ENCODE data around the gene DKC1. TPM values are rescaled to one million over a fixed set of nuclear protein-coding genes. Genes with fewer than 3 reads are reported as not detected.

Gene DKC1
- polyA plus RNA-seq, 3 donors, result 14.1 to 21.6 (median 17.0) TPM

DNA sequence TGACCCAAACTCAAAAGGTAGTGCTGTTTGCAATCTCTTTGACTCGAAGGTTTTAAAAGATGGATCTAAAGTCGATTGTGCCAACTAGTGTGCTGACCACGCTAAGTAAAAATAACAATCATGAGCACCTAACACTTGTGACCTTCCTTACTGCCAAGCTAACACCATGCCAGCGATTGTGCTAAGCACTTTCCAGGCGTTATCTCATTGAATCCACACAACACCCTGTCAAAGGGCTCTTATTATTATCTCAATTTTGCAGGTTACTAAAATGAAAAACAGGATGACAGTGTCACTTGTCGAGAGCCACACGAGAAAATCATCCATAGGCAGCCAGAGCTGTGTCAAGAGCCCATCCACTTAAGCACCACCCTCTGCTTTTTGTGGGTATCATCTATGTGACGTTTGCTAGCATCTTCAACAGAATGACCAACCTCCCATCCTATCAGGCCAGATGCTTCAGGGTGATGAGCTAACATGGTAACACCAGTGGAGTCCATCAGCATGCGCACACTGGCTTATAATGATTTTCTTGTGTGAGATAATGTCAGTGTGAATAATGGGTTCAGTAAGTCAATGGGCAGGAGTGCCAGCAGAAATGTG is 10.9 kb upstream of the DKC1 start:
- Mint-ChIP-seq H3K36me3 (no peaks in the 10 kb centered on the region), H3K9me3 (peaks cover 0 to 4% (median 0%) of the 10 kb centered on the region in 7 donors), H3K4me1 (peaks cover 34% of the 10 kb centered on the region), H3K27me3 (ENCODE audit: low read depth in 3 of 3) (peaks cover 0 to 4% (median 0%) of the 10 kb centered on the region in 3 donors), H3K27ac (peak overlapping the region; percentile 39 to 93 (median 88)), H3K4me3 (peak overlapping the region; percentile 86 to 89)
- Histone ChIP-seq H3K4me3 (replicated peaks in 1 of 3; ENCODE audit: low read depth in 2 of 3, low read length in 3 of 3) (peak overlapping the region; percentile 56 to 73 (median 61)), H3K27ac (ENCODE audit: low read depth in 1 of 2, low read length in 2 of 2) (peak overlapping the region; percentile 56 to 71), H3K79me2 (ENCODE audit: insufficient read depth, low read length) (peaks cover 38% of the 10 kb centered on the region), H3K9me3 (replicated peaks in 1 of 2; ENCODE audit: control insufficient read depth in 1 of 2, insufficient read depth in 1 of 2, low read length in 2 of 2) (no peaks in the 10 kb centered on the region), H3K27me3 (ENCODE audit: control insufficient read depth in 2 of 2, insufficient read depth in 2 of 2, low read length in 2 of 2) (no peaks in the 10 kb centered on the region), H4K20me1 (ENCODE audit: insufficient read depth, low read length) (peaks cover 9% of the 10 kb centered on the region), H3K4me1 (ENCODE audit: control insufficient read depth in 1 of 2, insufficient read depth in 2 of 2, low read length in 2 of 2) (peaks cover 28 to 30% of the 10 kb centered on the region in 2 donors), H3K36me3 (replicated peaks in 1 of 2; ENCODE audit: control insufficient read depth in 1 of 2, insufficient read depth in 2 of 2, low read length in 2 of 2) (no peaks in the 10 kb centered on the region), H2AFZ (ENCODE audit: insufficient read depth, low read depth, low read length, poor library complexity, severe bottlenecking) (peak overlapping the region; percentile 64), H3K9ac (ENCODE audit: insufficient read depth, low read length, poor library complexity, severe bottlenecking) (no peak overlapping the region), H3K4me2 (replicated peaks; ENCODE audit: extremely low read depth, low read length, poor library complexity, severe bottlenecking) (peak overlapping the region; percentile 84)
- 0% methylated on average over 1 of the region's 9 CpGs for WGBS (ENCODE audit: insufficient coverage)
- TF ChIP-seq, protein P1, sequence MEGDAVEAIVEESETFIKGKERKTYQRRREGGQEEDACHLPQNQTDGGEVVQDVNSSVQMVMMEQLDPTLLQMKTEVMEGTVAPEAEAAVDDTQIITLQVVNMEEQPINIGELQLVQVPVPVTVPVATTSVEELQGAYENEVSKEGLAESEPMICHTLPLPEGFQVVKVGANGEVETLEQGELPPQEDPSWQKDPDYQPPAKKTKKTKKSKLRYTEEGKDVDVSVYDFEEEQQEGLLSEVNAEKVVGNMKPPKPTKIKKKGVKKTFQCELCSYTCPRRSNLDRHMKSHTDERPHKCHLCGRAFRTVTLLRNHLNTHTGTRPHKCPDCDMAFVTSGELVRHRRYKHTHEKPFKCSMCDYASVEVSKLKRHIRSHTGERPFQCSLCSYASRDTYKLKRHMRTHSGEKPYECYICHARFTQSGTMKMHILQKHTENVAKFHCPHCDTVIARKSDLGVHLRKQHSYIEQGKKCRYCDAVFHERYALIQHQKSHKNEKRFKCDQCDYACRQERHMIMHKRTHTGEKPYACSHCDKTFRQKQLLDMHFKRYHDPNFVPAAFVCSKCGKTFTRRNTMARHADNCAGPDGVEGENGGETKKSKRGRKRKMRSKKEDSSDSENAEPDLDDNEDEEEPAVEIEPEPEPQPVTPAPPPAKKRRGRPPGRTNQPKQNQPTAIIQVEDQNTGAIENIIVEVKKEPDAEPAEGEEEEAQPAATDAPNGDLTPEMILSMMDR (IDR thresholded peaks at IDR 0.05), result no peak
- intact Hi-C loops (cut with micrococcal nuclease), result loop anchor here in 1 of 2 donors (5.0 kb wide), 1 partner anchor 34 kb away; no protein-coding TSS in a partner anchor
- no peak for DNase-seq

DNA sequence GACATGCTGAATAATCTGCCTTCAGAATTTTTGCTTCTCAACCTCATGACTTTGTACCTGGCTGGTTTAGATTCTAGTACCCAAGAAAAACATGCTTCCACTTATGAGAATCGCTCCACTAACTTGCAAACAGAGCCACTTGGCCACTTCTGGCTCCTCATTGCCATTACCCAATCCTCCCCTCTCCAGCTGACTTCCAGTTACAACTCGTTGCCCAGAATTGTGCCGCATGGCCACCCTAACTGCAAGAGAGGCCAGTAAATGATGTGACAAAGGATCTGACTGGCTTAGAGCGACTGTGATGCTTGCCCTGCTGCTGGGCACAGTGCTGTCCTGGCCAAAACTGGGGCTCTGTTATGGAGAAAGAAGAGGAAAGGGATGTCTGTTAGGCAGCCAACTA is 4.0 kb upstream of the DKC1 start:
- H3K9ac ChIP-seq (ENCODE audit: insufficient read depth, low read length, poor library complexity, severe bottlenecking), result no peak overlapping the region
- H3K4me2 ChIP-seq (replicated peaks; ENCODE audit: extremely low read depth, low read length, poor library complexity, severe bottlenecking), result no peak overlapping the region
- no peaks in the 10 kb centered on the region for H3K9me3 ChIP-seq (replicated peaks in 1 of 2; ENCODE audit: control insufficient read depth in 1 of 2, insufficient read depth in 1 of 2, low read length in 2 of 2)
- peaks cover 6% of the 10 kb centered on the region for H4K20me1 ChIP-seq (ENCODE audit: insufficient read depth, low read length)
- H3K27ac ChIP-seq (ENCODE audit: low read depth in 1 of 2, low read length in 2 of 2), result no peak overlapping the region
- H3K27me3 ChIP-seq (ENCODE audit: control insufficient read depth in 2 of 2, insufficient read depth in 2 of 2, low read length in 2 of 2), result no peaks in the 10 kb centered on the region
- no peaks in the 10 kb centered on the region for H3K36me3 Mint-ChIP-seq
- H3K4me3 Mint-ChIP-seq, result no peak overlapping the region
- TF ChIP-seq, protein P1 (IDR thresholded peaks at IDR 0.05), result no peak
- no peak overlapping the region for H3K4me3 ChIP-seq (replicated peaks in 1 of 3; ENCODE audit: low read depth in 2 of 3, low read length in 3 of 3)
- H3K4me1 Mint-ChIP-seq, result peaks cover 11% of the 10 kb centered on the region
- no peak for DNase-seq
- H2AFZ ChIP-seq (ENCODE audit: insufficient read depth, low read depth, low read length, poor library complexity, severe bottlenecking), result no peak overlapping the region
- peaks cover 0 to 4% (median 0%) of the 10 kb centered on the region in 3 donors for H3K27me3 Mint-ChIP-seq (ENCODE audit: low read depth in 3 of 3)
- H3K4me1 ChIP-seq (ENCODE audit: control insufficient read depth in 1 of 2, insufficient read depth in 2 of 2, low read length in 2 of 2), result peaks cover 5 to 9% of the 10 kb centered on the region in 2 donors
- H3K27ac Mint-ChIP-seq, result no peak overlapping the region
- WGBS (ENCODE audit: insufficient coverage), result no CpG with 5 or more reads among the region's 4 CpGs
- H3K9me3 Mint-ChIP-seq, result no peaks in the 10 kb centered on the region
- peaks cover 6% of the 10 kb centered on the region for H3K79me2 ChIP-seq (ENCODE audit: insufficient read depth, low read length)
- no peaks in the 10 kb centered on the region for H3K36me3 ChIP-seq (replicated peaks in 1 of 2; ENCODE audit: control insufficient read depth in 1 of 2, insufficient read depth in 2 of 2, low read length in 2 of 2)
- intact Hi-C loops (cut with micrococcal nuclease), result no loop called here

All from CD14-positive monocyte (primary cell).